Heart left ventricle (tissue), 13 donors: Measurements from ENCODE around the gene FAM222A.

ENCODE experiments used
- POLR2A ChIP-seq, 2 donors: fragments of 450-650 bp; IDR thresholded peaks; one replicate each; pipeline ENCODE4 v1.6.1; 2017; ENCODE audit warnings: antibody characterized with exemption in 2 of 2, mild to moderate bottlenecking in 2 of 2, moderate library complexity in 2 of 2
- TF ChIP-seq, protein P1 (sequence below), 12 donors: fragments of 200-600 bp; sonication (generic) in 4 of 12; IDR thresholded peaks; one replicate each; pipeline versions ENCODE4 v1.5.0 to v1.8.0; 2018 to 2022; ENCODE audit warnings: antibody characterized with exemption in 12 of 12, mild to moderate bottlenecking in 5 of 12
- donor health status: ischemic (EF 13 %, LVEDD 7.1; RV severe dilation, severe dysfunction).
- donor health status: DM: no; HTN: yes; CAD: no.
- donor health status: DM: no; HTN: no; CAD: no.
- donor health status: ischemic (EF 25% LVEDD 6.9; RV normal size, moderate dysfunction).
- donor health status: ischemic (EF 25% LVEDD 5.7; RV mildly dilated, moderate dysfunction).
- donor health status: ischemic (EF 35%, LVEDD 5.7; RV mildly dilated, moderate dysfunction).
- donor health status: nonischemic (EF 11% LVEDD 7.7; RV severe dilation, severe dysfunction).
- donor health status: DM: yes; HTN: yes; CAD: no.
- donor health status: PGD.
- donor health status: ischemic (EF 29% LVEDD 5.4; RV normal size, mild dysfunction).
- donor health status: nonischemic (EF 23%, LVEDD 6.1; RV moderate dilation, normal function).

DNA sequence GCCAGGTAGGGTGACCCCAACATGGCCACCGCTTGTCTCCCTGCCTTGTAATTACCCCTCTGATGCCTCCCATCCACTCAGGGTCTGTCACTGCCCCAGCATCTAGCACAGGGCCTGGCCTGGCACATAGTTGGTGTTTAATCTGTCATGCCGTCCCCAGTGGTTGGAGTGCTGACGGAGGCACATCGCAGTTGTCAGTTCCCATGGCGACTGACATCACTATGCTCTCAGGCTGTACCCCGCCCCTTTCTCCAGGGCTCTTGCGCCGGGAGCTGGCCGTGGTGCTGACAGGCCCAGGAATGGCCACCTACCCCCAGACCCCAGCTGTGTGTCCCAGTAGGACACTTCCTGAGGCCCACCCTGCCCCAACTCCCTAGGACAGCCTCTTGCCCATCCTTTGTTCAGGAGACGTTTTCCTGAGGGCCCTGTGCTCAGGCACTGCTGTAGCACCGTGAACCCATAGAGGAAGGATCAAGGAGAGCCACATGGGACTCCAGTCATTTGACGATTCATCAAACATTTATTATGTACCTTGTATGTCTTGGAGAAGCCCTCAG is 23.0 kb downstream of the FAM222A start:
- TF ChIP-seq, protein P1, sequence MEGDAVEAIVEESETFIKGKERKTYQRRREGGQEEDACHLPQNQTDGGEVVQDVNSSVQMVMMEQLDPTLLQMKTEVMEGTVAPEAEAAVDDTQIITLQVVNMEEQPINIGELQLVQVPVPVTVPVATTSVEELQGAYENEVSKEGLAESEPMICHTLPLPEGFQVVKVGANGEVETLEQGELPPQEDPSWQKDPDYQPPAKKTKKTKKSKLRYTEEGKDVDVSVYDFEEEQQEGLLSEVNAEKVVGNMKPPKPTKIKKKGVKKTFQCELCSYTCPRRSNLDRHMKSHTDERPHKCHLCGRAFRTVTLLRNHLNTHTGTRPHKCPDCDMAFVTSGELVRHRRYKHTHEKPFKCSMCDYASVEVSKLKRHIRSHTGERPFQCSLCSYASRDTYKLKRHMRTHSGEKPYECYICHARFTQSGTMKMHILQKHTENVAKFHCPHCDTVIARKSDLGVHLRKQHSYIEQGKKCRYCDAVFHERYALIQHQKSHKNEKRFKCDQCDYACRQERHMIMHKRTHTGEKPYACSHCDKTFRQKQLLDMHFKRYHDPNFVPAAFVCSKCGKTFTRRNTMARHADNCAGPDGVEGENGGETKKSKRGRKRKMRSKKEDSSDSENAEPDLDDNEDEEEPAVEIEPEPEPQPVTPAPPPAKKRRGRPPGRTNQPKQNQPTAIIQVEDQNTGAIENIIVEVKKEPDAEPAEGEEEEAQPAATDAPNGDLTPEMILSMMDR (IDR thresholded peaks at IDR 0.05) = no peak
- no peak for TF ChIP-seq POLR2A (IDR thresholded peaks at IDR 0.05)
